HG03342 (cell line): Measurements from ENCODE around the gene MRTFA.
"Not testable (repeated sequence)": the region's sequence is repeated elsewhere in the genome, so short reads cannot be mapped to it uniquely, and the experiment has no call there.

Source experiments
- ATAC-seq: cut with Tn5 transposase; IDR thresholded peaks from one replicate; pipeline ENCODE4 v1.9.1; 2021; ENCODE audit warnings: mild to moderate bottlenecking, moderate library complexity; ENCODE audit not compliant: unreplicated experiment

The MRTFA gene

DNA sequence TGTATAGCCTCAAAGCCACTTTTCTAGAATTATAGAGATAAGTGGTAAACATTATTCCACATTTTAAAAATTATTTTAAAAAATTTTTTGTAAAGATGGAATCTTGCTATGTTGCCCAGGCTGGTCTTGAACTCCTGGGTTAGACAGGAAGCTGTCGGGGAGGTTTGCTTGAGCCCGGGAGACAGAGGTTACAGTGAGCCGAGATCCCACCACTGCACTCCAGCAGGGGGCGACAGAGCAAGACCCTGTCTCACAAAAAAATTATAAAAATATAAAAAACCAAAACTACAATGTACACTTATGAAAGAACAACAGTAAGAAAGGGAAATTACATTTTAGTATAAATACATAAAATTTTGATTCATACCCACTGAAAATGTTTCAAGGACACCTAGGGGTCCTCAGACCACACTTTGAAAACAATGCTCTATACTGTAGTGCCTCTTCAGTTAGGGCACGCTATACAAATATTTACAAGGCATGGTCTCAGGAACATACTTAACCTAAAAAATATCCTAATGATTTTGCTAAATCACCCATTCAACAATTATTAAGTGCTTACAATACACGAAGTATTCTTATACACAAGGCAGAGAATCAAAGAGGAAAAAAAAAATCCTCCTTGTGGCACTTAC is 111.2 kb downstream of the MRTFA start:
- no peak for ATAC-seq

DNA sequence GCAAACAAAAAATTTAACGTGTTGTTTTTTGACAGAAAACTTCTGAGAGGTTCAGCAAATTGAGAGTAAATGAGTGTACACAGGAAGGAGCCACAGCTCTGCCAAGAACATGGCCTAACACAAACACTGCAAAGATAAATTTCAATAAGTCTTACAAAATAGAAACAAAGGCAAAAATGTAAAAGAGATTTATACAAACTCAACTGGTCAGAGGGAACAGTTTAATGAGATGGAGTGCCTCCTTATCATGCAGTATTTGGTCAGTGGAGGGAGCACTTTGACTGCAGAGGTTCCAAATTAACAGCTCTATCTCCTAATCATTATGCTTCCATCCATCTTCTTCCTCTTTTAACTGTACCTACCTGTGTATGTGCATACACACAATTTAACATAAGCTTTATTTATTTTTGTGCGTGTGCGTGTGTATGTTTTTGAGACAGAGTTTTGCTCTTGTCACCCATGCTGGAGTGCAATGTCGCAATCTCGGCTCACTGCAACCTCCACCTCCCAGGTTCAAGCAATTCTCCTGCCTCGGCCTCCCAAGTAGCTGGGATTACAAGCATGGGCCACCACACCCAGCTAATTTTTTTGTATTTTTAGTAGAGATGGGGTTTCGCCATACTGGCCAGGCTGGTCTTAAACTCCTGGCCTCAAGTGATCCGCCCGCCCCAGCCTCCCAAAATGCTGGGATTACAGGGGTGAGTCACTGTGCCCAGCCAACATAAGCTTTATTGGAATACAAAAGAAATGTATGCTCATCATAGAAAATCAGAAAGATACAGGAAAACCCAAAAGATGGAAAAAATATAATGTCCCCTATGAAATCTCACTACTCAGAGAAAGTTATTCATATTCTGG is 111.9 kb downstream of the MRTFA start:
- no peak for ATAC-seq

DNA sequence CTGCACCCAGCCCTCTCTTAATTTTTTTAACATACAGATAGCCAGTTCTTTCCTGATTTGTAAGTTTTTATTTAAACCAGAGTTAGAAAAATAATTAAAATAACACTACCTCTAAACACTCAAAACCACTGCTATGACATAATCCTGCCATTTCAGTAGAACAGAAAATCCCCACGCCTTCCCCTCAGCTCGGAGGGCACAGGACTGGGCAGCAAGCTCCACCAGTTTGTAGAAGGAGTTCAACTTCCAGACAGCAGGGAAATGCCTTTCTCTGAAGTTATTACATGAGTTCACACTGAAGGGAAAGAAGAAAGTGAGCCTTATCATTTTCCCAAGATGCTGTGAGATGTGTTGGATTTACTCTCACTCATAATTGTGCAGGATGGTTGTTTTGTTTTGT is 114.4 kb downstream of the MRTFA start:
- ATAC-seq = no peak

DNA sequence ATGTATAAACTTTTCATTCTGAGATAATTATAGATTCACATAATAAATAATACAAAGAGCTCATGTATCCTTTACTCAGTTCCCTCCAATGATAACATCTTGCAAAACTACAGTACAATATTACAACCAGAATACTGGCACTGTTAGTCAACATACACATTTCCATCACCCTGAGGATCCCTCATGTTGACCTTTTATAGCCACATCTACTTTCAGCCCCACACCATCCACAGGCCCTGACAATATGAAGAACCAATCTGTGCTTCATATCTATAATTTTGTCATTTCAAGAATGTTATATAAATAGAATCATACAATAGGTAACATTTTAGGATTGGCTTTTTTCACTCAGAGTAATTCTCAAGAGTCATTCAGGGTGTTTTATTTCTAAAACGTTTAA is 115.5 kb downstream of the MRTFA start:
- ATAC-seq = no peak

DNA sequence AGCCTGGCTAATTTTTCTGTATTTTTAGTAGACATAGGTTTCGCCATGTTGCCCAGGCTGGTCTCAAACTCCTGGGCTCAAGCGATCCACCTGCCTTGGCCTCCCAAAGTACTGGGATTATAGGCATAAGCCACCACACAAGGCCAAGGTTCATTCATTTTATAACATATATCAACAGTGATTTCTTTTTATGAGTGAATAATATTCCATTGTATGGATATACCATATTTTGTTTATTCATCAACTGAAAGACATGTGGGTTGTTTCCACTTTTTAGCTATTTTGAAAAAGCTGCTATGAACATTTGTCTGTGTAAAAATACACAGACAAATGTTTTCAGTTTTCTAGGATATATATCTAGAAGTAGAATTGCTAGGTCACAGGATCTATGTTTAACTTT is 116.0 kb downstream of the MRTFA start:
- no peak for ATAC-seq

DNA sequence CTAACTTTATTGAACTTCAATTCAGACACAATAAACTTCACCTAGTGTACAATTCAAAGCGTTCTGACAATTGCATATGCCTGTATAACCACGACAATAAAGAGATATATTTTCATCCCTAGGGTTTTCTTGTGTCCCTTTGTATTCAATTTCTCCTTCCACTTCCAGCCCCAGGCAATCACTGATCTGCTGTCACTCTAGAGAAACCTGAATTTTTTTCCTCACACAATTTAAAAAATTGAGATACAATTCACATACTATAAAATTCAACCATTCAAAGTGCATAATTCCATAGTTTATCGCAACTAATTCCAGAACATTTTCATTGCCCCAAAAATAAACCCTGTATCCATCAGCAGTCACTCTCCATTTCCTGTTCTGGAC is 116.6 kb downstream of the MRTFA start:
- no peak for ATAC-seq

DNA sequence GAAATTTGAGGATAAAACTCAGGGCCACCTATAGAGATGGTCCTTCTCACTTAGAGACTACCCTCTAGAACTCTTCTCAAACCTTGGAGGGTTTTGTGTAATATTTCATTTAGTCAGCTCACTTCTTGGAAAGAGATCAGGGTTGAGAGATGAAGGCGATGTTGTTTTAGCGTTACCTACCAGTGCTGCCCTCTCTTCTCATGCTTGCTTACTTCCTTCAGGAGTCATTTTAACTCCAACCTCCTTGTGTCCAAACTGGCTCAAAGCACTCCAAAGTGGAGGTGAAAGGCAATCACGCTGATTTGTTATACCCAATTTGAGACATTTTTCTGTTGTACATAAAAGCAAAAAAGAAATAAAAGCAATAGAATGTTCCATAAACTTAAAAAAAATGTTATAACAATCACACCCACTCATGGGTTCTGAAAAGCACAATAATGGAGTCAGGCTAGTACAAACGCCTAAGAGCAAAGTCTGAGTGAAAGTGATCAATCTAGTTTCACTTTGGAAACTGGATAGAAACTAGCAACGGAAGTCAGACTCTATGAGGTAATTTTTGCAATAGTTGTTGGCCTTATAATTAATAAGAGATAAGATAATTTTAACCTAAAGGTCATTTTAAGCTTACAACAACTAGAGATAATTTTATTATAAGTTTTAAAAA is 117.1 kb downstream of the MRTFA start:
- no peak for ATAC-seq

DNA sequence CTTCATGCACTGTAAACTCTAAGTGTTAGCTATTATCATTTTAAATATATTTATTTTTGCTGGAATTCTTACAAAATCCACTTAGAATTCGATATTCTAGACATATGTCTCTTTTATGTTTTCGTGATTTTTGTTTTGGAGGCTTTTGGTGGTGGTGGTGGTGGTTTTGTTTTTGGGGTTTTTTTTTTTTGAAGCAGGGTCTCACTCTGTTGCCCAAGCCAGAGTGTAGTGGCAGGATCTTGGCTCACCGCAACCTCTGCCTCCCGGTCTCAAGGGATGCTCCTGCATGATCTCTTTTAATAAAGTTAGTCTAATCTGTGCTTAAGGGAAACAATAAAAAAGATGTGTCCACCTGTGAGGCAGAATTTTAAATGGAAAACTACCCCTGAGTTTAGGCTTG is 117.7 kb downstream of the MRTFA start:
- ATAC-seq = no peak

DNA sequence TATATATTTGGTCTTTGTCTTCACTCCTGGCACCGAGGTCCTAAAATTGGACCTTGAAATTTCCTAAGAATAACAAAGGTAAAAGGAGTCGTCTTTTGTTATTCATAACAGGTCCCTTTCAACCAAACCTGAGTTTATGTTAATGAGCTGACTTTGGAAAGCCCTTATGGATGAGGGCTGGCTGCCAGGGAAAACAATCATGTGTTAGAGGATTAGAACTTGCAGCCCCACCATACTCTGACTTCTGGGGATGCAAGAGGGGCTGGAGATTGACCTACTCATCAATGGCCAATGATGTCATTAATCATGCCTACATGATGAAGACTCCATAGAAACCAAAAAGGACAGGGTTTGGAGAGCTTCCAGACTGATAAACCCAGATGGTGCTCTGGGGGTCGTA is 118.9 kb downstream of the MRTFA start:
- no peak for ATAC-seq

DNA sequence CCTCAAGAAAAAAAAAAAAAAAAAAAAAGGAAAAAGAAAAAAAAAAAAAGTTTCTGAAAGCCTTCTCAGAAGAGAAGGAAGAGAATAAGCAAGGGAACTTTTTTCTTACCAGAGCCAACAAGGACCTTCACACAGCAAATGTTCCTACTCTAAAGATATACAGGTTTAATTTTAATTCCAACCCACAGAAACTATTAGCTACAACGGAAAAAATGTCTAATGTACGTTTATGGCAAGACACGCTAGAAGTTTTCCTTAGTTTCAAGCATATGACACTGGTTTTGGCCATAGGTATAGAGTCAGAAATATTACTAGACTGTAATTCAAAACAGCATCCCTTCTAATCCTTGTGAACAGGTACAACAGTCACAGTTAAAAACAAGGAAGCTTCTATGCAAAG is 120.1 kb downstream of the MRTFA start:
- no peak for ATAC-seq

DNA sequence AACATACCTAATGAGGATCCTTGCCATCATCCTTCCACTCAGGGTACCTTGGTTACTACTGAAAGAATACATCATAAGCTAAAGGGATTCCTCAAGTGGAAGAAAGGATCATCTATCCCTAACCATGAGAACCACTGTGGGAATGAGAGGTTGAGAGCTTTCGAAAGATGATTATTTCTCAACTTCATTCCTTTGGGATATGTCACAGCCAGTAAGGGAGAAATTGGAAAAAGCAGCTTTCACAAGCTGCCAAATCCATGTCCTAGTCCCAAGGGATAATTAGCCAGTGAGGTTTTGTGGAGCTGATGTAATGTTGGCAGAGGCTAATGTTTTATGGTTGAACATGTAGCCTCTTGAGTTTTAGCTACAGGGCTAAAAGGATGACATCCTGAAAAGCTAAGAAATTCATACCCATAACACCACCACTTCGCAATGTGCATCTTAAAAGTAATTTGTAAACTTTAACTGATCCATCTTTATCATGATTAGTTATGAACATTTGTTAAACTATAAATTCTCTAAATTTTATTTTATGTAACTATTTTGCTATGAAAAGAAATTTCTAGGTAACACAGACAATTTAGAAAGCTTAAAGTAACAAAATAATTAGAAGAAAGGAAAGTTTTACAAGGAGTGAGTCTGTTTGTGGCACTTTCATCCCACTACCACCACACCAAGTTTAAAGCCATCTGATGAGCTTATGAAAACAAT is 123.9 kb downstream of the MRTFA start:
- ATAC-seq = no peak

DNA sequence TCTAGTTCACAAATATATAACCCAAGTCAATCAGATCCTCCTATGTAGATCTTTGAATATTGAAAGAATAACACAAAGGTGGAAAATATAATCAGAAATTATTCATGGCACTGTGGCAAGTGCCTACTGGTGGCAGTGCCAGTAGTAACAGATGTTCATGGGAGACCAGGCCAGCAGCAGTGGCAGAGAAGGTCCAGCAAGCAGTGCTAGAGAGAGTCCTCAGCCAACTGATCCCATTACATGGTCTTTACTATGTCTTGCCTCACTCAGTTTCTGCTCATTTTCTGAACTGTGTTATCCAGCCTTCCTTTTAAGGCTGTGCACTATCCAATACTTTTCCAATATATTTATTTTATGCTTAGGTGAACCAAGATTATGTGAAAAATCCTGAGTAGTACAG is 124.9 kb downstream of the MRTFA start:
- no peak for ATAC-seq

DNA sequence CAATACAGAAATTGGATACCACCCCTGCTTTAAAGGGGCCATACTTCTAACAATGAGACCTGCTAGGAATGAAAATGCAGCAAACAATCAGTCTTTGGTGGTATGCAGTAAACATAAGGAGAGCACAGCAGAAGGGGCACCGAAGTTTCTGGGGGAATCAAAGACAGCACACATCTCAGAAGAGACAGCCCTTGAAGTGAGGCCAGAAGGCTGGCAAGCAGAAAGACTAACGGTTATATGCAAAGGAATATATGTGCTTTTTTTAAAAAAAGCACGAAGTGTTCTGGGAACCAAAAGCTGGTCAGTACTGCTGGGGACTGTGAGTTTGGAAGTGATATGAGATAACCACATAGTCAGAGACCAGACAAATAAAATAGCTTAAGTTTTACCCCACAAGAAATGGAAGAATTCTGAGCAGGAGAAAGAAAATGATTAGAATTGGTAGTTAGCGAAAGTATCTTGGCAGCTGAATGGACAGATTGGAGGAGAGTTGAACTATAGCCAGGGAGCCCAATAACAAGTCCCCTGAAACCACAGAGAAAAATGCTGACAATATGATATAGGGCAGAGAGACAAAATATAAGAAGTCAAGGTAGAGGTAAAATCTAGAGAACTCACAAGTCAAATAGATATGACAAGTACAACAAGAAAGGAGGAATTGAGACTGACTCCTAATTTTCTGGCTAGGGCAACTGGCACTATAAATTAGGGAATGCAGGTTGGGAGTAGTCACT is 125.7 kb downstream of the MRTFA start:
- ATAC-seq = no peak

DNA sequence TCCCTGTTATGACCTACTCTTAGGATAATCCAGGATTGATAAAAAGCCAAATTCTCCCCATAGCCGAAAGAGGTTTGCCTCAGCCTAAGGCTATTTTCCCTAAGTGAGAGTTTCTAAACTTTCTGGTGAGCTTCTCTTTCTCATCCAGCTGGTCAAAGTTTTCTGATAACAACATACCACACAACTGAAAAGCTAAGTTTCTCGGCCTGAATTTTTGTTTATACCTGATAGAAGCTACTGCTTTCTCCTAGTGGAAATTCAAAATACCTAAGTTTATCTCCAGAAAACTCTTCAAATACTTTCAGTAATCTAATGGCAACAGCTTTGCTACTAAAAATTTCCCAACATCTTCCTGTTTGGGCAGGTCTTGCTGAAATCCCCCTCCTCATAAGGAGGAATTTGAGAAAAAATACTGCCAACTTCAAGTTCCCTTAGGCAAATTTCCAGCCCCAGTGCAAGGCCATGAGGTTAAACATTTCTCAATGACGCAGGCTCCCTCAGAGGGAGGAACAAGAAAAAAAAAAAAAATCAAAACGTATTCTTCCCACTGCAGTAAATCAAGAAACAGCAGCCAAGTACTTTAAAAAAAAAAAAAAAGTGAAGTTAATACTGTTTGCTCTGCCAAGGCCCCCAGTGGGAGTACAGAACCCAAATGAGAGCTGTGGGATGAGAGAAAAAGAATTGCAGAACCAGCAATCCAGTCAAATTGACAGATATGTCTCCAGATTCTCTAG is 127.0 kb downstream of the MRTFA start:
- ATAC-seq = no peak

DNA sequence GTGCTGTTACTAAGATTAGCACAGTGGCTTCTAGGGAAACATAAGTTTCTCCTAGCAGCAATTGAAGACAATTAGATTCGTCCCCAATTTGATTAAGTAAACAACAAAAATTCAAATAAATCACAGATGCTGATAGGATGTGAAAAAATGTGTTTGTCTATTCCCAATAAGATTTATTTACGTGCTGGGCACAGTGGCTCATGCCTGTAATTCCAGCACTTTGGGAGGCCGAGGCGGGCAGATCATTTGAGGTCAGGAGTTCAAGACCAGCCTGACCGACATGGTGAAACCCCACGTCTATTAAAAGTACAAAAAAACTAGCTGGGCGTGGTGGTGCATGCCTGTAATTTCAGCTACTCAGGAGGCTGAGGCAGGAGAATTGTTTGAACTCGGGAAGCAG is 128.5 kb downstream of the MRTFA start:
- ATAC-seq = not testable (repeated sequence)

DNA sequence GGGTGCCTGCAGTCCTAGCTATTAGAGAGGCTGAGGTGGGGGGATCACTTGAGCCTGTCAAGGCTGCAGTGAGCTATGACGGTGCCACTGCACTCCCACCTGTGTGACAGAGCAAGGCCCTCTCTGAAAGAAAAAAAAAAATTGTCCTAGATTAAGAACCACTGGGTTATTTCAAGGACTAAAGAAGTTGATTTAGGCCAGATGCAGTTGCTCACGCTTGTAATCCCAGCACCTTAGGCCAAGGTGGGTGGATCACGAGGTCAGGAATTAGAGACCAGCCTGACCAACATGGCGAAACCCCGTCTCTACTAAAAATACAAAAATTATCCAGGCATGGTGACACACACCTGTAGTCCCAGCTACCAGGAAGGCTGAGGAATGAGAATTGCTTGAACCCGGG is 129.0 kb downstream of the MRTFA start:
- no peak for ATAC-seq

DNA sequence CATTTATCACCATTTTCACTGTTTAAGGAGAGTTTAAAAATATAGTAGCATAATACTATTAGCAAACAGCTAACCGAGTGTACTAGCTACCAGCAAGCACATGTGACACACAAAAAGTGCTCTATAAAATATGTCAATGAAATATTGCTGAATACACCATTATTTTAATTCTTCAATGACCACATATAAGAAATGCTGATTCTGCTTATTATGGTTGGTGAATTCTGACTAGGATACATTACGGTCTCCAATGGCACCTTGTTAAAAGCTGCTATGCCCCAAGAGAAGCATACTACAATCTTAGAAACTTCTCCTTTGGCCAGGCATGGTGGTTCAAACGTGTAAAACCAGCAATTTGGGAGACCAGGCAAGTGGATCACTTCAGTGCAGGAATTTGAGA is 129.8 kb downstream of the MRTFA start:
- no peak for ATAC-seq

DNA sequence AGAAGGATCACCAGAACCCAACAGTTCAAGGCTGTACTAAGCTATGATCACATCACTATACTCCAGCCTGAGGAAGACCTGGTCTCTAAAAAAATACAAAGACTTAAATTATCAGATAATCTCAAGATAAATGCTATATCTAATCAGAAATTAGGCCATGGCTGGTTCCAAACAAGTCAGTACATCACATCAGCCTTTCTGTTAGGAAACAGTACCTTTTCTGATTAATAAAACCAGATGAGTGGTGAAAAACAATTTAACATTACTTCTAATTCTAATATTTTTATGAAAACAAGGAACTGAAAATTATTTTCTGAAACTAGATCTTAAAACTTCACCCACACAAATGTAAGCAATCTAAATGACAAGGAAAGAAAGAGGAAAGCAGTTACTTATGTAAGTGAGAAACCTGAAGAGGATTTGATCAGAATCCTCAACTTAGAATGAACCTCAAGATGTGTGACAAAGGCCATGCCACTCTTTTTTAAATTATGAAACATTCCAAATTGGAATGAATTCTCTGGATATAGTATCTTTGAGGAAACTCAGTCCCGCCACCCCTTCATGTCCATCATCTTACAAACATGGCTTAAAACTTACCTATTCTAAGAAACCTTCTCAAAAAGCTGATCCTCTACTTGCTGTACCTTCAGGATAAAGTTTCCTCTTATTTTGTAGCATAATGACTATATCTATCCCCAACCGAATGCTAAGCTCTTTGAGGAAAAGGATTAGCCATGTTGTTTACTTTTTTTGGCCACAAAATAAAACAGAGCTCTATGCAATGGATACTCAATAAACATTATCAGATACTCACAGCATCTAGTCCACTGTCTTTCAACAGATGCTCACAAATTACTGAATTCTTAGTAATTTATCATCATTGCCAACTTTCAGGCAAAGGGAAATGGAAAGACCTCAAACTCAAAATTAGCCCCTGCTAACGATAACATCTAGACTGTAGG is 132.0 kb downstream of the MRTFA start:
- ATAC-seq = no peak

DNA sequence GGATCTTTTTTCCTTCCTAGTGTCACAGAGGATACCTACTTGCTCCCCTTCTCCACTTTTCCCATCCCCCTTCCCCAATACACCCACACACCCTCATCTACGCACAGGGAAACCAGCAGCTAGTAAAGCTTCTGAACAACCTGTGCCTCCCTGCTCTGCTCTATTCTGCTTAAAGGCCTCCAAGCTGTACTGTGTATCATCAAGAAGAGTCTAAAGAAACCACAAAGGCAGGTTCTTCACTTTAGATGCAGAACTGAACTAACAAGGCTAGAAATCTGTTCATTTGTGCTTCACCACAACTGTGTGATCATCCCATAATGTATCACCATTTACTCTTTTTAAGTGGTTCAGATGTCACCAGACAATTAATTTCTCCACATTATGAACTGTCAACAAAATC is 133.6 kb downstream of the MRTFA start:
- no peak for ATAC-seq
